Fibroblast of skin of right biceps (primary cell): ENCODE measurements around the gene CST7.

Experiments
- DNase-seq: peaks from one replicate; pipeline ENCODE4 v3.0.0-alpha.2; 2013

Gene CST7

GRCh38 chr20:24965065-24965919 lies 16.2 kb downstream of the CST7 start:
- no peak for DNase-seq

- no peak for DNase-seq
Observed at GRCh38 chr20:24966317-24967012, 17.4 kb downstream of the CST7 start.

- no peak for DNase-seq
Observed at GRCh38 chr20:24968278-24968800, 19.3 kb downstream of the CST7 start.

- DNase-seq = no peak
Observed at GRCh38 chr20:24969186-24970029, 20.3 kb downstream of the CST7 start.

- DNase-seq = no peak
Observed at GRCh38 chr20:24970030-24970553, 21.0 kb downstream of the CST7 start.

GRCh38 chr20:24970754-24971153 lies 21.7 kb downstream of the CST7 start:
- no peak for DNase-seq

- DNase-seq = no peak
Observed at GRCh38 chr20:24971376-24972101, 22.5 kb downstream of the CST7 start.

- no peak for DNase-seq
Observed at GRCh38 chr20:24972341-24972740, 23.3 kb downstream of the CST7 start.

- DNase-seq = no peak
Observed at GRCh38 chr20:24977336-24977735, 28.3 kb downstream of the CST7 start.

- no peak for DNase-seq
Observed at GRCh38 chr20:24977797-24978196, 28.7 kb downstream of the CST7 start.

- no peak for DNase-seq
Observed at GRCh38 chr20:24978513-24978912, 29.4 kb downstream of the CST7 start.

- DNase-seq = no peak
Observed at GRCh38 chr20:24979036-24979960, 30.2 kb downstream of the CST7 start.

- DNase-seq = no peak
Observed at GRCh38 chr20:24980291-24981053, 31.4 kb downstream of the CST7 start.

- DNase-seq = no peak
Observed at GRCh38 chr20:24981282-24981681, 32.2 kb downstream of the CST7 start.

GRCh38 chr20:24981790-24982189 lies 32.7 kb downstream of the CST7 start:
- DNase-seq = no peak

GRCh38 chr20:24983896-24984295 lies 34.8 kb downstream of the CST7 start:
- no peak for DNase-seq

- DNase-seq = no peak
Observed at GRCh38 chr20:24984961-24985640, 36.0 kb downstream of the CST7 start.

- no peak for DNase-seq
Observed at GRCh38 chr20:24985802-24986201, 36.7 kb downstream of the CST7 start.

- no peak for DNase-seq
Observed at GRCh38 chr20:24986436-24987015, 37.5 kb downstream of the CST7 start.
